IMR-90 (cell line): ENCODE results near the gene PHF19. TPM values are rescaled to one million over a fixed set of nuclear protein-coding genes. Genes with fewer than 3 reads are reported as not detected.

ENCODE experiments used
- ATAC-seq: fragments of 200-7000 bp; cut with Tn5 transposase; 2 replicates; pipeline ENCODE4 v1.9.1; 2020; ENCODE audit warnings: low read depth, mild to moderate bottlenecking, moderate library complexity
- BruUV-seq: library from RNA; stranded (reverse); fragments of 400-500 nt; replicated peaks from 2 replicates; lab custom pipeline; 2021; lab: Mats Ljungman, UMichigan
- CTCF ChIA-PET: fragments of 300-600 bp; formaldehyde crosslinking; extraction: SDS; loops from one replicate; lab custom pipeline; 2021; ENCODE audit warnings: antibody characterized with exemption; lab: Yijun Ruan, JAX
- POLR2A ChIA-PET: fragments of 300-600 bp; sonication (Branson Sonifier 250); formaldehyde crosslinking; loops from one replicate; lab custom pipeline; 2022; ENCODE audit warnings: antibody characterized with exemption; ENCODE audit not compliant: unreplicated experiment; lab: Charles Lee
- DNase-seq: peaks from one replicate; pipeline ENCODE4 v3.0.0; 2013
- H2AFZ ChIP-seq: replicated peaks from 2 replicates; pipeline ENCODE3; 2013; ENCODE audit warnings: low read length, mild to moderate bottlenecking; ENCODE audit not compliant: poor library complexity
- H2AK5ac ChIP-seq: 2 replicates; pipeline ENCODE4 v1.6.1; 2013; ENCODE audit warnings: low read depth, low read length, inconsistent platforms
- H2AK9ac ChIP-seq: replicated peaks from 2 replicates; pipeline ENCODE3; 2013; ENCODE audit warnings: mild to moderate bottlenecking, low read depth, low read length, moderate library complexity; ENCODE audit not compliant: poor library complexity
- H2BK120ac ChIP-seq: 2 replicates; pipeline ENCODE4 v1.6.1; 2013; ENCODE audit warnings: low read depth, low read length, inconsistent platforms
- H2BK15ac ChIP-seq: 3 replicates; pipeline ENCODE4 v1.6.1; 2013; ENCODE audit warnings: low read depth, low read length, inconsistent platforms
- H2BK20ac ChIP-seq: 2 replicates; pipeline ENCODE4 v1.6.1; 2013; ENCODE audit warnings: low read depth, mild to moderate bottlenecking, inconsistent platforms, low read length, moderate library complexity
- H2BK5ac ChIP-seq: 2 replicates; pipeline ENCODE4 v1.6.1; 2013; ENCODE audit warnings: mild to moderate bottlenecking, low read depth, low read length, inconsistent platforms; ENCODE audit not compliant: poor library complexity, severe bottlenecking
- H3K14ac ChIP-seq: replicated peaks from 2 replicates; pipeline ENCODE4 v1.6.1; 2013; ENCODE audit warnings: low read depth, low read length, inconsistent platforms
- H3K18ac ChIP-seq: 2 replicates; pipeline ENCODE4 v1.6.1; 2013; ENCODE audit warnings: low read depth, low read length, control low read depth
- H3K23ac ChIP-seq: 2 replicates; pipeline ENCODE4 v1.6.1; 2013; ENCODE audit warnings: low read depth, low read length, inconsistent platforms
- H3K27ac ChIP-seq: 2 replicates; pipeline ENCODE4 v1.5.1; 2013; ENCODE audit warnings: mild to moderate bottlenecking, control low read depth, low read length; ENCODE audit not compliant: insufficient read depth
- H3K27me3 ChIP-seq: 2 replicates; pipeline ENCODE4 v1.6.1; 2013; ENCODE audit warnings: low read length; ENCODE audit not compliant: control insufficient read depth, insufficient read depth
- H3K36me3 ChIP-seq: 2 replicates; pipeline ENCODE4 v1.6.1; 2013; ENCODE audit warnings: low read length, mixed read lengths; ENCODE audit not compliant: control insufficient read depth, insufficient read depth
- H3K4ac ChIP-seq: 2 replicates; pipeline ENCODE4 v1.6.1; 2013; ENCODE audit warnings: low read depth, low read length, inconsistent platforms
- H3K4me1 ChIP-seq: 2 replicates; pipeline ENCODE4 v1.6.1; 2013; ENCODE audit warnings: low read length, mixed read lengths; ENCODE audit not compliant: control insufficient read depth, insufficient read depth
- H3K4me2 ChIP-seq: 2 replicates; pipeline ENCODE4 v1.6.1; 2013; ENCODE audit warnings: low read depth, mild to moderate bottlenecking, control low read depth, low read length, moderate library complexity
- H3K4me3 ChIP-seq: 2 replicates; pipeline ENCODE4 v1.5.1; 2013; ENCODE audit warnings: low read depth, mild to moderate bottlenecking, control low read depth, low read length, moderate library complexity; ENCODE audit not compliant: insufficient read depth
- H3K56ac ChIP-seq: 2 replicates; pipeline ENCODE4 v1.6.1; 2013; ENCODE audit warnings: low read length, inconsistent platforms; ENCODE audit not compliant: insufficient read depth; ENCODE audit errors: extremely low read depth
- H3K79me1 ChIP-seq, 2 experiments: 2 replicates each; pipeline ENCODE4 v1.6.1; 2013; ENCODE audit warnings: low read length in 2 of 2, inconsistent platforms in 1 of 2, low read depth in 1 of 2
- H3K9ac ChIP-seq: 2 replicates; pipeline ENCODE4 v1.6.1; 2013; ENCODE audit warnings: low read depth, low read length, control low read depth
- H3K9me1 ChIP-seq: 2 replicates; pipeline ENCODE4 v1.6.1; 2013; ENCODE audit warnings: low read length, inconsistent platforms; ENCODE audit not compliant: insufficient read depth
- H3K9me3 ChIP-seq: 2 replicates; pipeline ENCODE4 v1.6.1; 2013; ENCODE audit warnings: low read length; ENCODE audit not compliant: control insufficient read depth, insufficient read depth
- H4K20me1 ChIP-seq: 2 replicates; pipeline ENCODE4 v1.6.1; 2013; ENCODE audit warnings: low read length, inconsistent platforms; ENCODE audit not compliant: insufficient read depth
- H4K5ac ChIP-seq: 2 replicates; pipeline ENCODE4 v1.6.1; 2013; ENCODE audit warnings: mild to moderate bottlenecking, low read depth, low read length, control low read depth
- H4K8ac ChIP-seq, 2 experiments: 2 replicates each; pipeline ENCODE4 v1.6.1; 2013; ENCODE audit warnings: low read depth in 2 of 2, low read length in 2 of 2, control low read depth in 1 of 2, inconsistent platforms in 1 of 2
- H4K91ac ChIP-seq: 2 replicates; pipeline ENCODE4 v1.6.1; 2013; ENCODE audit warnings: low read depth, low read length, inconsistent platforms; ENCODE audit not compliant: insufficient read depth
- BHLHE40 ChIP-seq: fragments of 150-350 bp; IDR thresholded peaks from 2 replicates; pipeline ENCODE4 v1.6.1; 2016; ENCODE audit warnings: mild to moderate bottlenecking, low read depth, low read length
- CEBPB ChIP-seq: IDR thresholded peaks from 2 replicates; pipeline ENCODE4 v1.6.1; 2012; ENCODE audit warnings: low read depth, low read length, improper control_type of control experiment
- CHD1 ChIP-seq: IDR thresholded peaks from 2 replicates; pipeline ENCODE4 v1.6.1; 2012; ENCODE audit warnings: low read depth, low read length, improper control_type of control experiment
- FOS ChIP-seq: fragments of 150-350 bp; IDR thresholded peaks from 2 replicates; pipeline ENCODE4 v1.6.1; 2016; ENCODE audit warnings: low read depth, low read length
- MAFK ChIP-seq: IDR thresholded peaks from 2 replicates; pipeline ENCODE4 v1.6.1; 2012; ENCODE audit warnings: low read depth, low read length, improper control_type of control experiment
- MAZ ChIP-seq: IDR thresholded peaks from 2 replicates; pipeline ENCODE4 v1.6.1; 2012; ENCODE audit warnings: low read depth, mild to moderate bottlenecking, low read length, improper control_type of control experiment, moderate library complexity, borderline replicate concordance
- MXI1 ChIP-seq: IDR thresholded peaks from 2 replicates; pipeline ENCODE4 v1.6.1; 2012; ENCODE audit warnings: low read depth, mild to moderate bottlenecking, low read length, moderate library complexity, borderline replicate concordance
- POLR2A ChIP-seq: IDR thresholded peaks from 2 replicates; pipeline ENCODE4 v1.6.1; 2012; ENCODE audit warnings: mild to moderate bottlenecking, low read depth, low read length
- RCOR1 ChIP-seq: IDR thresholded peaks from 2 replicates; pipeline ENCODE4 v1.6.1; 2012; ENCODE audit warnings: mild to moderate bottlenecking, low read length, improper control_type of control experiment; ENCODE audit not compliant: insufficient replicate concordance
- SMC3 ChIP-seq: fragments of 150-350 bp; IDR thresholded peaks from 2 replicates; pipeline ENCODE4 v1.6.1; 2016; ENCODE audit warnings: low read depth, mild to moderate bottlenecking, antibody characterized with exemption, low read length, moderate library complexity
- WGBS, 2 experiments: methylation state at CpG; one replicate each; pipeline versions ENCODE4 v1.1.5 to v1.1.7; 2013; ENCODE audit warnings: missing lambda C conversion rate in 2 of 2; ENCODE audit not compliant: insufficient read length in 1 of 2; ENCODE audit errors: extremely low coverage in 2 of 2; 5-methylcytosine and 5-hydroxymethylcytosine counted together
- dilution Hi-C: fragments of 300-500 bp; cut with HindIII; formaldehyde crosslinking; loops from one replicate; pipeline ENCODE4 v1.14.3; 2018; ENCODE audit warnings: low sequenced_read_pairs; ENCODE audit not compliant: unreplicated experiment
- in situ Hi-C: fragments of 300-500 bp; cut with MboI; formaldehyde crosslinking; loops from 3 replicates; pipeline ENCODE4 v1.14.3; 2019; ENCODE audit warnings: low sequenced_read_pairs, inconsistent platforms, mixed read lengths
- intact Hi-C: fragments of 100-400 bp; cut with micrococcal nuclease; formaldehyde crosslinking; loops from 2 replicates; pipeline ENCODE4 v1.10.0; 2022
- polyA plus RNA-seq, 3 experiments: library from polyadenylated mRNA; depleted of rRNA; stranded (reverse); fragments of >200 nt; gene quantifications; 2 replicates each; pipeline ENCODE4 v1.2.3, GENCODE V29; 2012; ENCODE audit warnings: low replicate concordance in 1 of 3
- total RNA-seq: library from RNA; depleted of rRNA; stranded (reverse); fragments of >200 nt; gene quantifications from 2 replicates; pipeline ENCODE4 v1.2.3, GENCODE V29; 2012
- TF ChIP-seq, protein P1 (sequence below): conservative IDR thresholded peaks from 2 replicates; pipeline ENCODE4 v1.5.1; 2012; ENCODE audit warnings: mild to moderate bottlenecking, low read depth, low read length, improper control_type of control experiment
- TF ChIP-seq, protein P2 (sequence below): fragments of 150-350 bp; IDR thresholded peaks from 2 replicates; pipeline ENCODE4 v1.6.1; 2017; ENCODE audit warnings: mild to moderate bottlenecking, antibody characterized with exemption, low read length, low read depth

The PHF19 gene
- total and polyA plus RNA-seq, 2 of the 4 experiments (the other 2 are of a cell fraction) = 37.6 to 55.6 TPM

DNA sequence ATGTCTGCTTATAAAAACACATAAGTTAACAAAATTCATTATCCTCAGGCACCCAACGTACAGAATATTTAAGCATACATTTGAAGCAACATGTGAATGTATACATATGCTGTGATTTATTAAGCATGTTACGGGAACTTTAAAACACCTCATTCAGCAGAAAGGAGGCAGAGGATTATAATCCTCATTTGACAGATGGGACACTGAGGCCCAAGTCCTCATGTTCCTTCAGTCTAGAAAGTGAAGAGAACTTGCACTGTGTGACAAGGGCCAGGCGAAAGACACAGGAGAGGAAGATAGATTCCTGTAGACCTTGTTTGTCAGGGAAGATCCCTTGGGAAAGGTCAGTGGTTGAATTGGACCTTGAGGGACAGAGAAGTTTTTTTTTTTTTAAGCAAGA is 26.7 kb downstream of the PHF19 start:
- H2BK5ac ChIP-seq = no peak overlapping the region
- no peaks in the 10 kb centered on the region for H4K20me1 ChIP-seq
- H3K4me2 ChIP-seq = no peak overlapping the region
- CTCF ChIA-PET = no interaction called here
- no peaks in the 10 kb centered on the region for H3K9me3 ChIP-seq
- no peak overlapping the region for H2AFZ ChIP-seq
- no peak overlapping the region for H2BK15ac ChIP-seq
- no peak overlapping the region for H2BK120ac ChIP-seq
- no peak overlapping the region for H3K9ac ChIP-seq
- H3K4me1 ChIP-seq = no peaks in the 10 kb centered on the region
- no peak overlapping the region for H3K27ac ChIP-seq
- no CpG with 5 or more reads among the region's 3 CpGs for WGBS, 2 experiments
- H2BK20ac ChIP-seq = no peak overlapping the region
- H3K79me1 ChIP-seq = peaks cover 0 to 7% of the 10 kb centered on the region in 2 experiments; a peak in 1 of 4 replicates
- POLR2A ChIA-PET = no interaction called here
- H4K8ac ChIP-seq = no peak overlapping the region
- no peak overlapping the region for H2AK5ac ChIP-seq
- no peak overlapping the region for H4K91ac ChIP-seq
- no peak overlapping the region for H3K4me3 ChIP-seq
- peaks cover 5% of the 10 kb centered on the region; the same call in 1 of the 2 replicates for H3K9me1 ChIP-seq
- H3K14ac ChIP-seq = no peak overlapping the region
- no peak overlapping the region for H3K4ac ChIP-seq
- dilution Hi-C loops = no loop called here
- intact Hi-C loops = no loop called here
- no peak overlapping the region for H3K56ac ChIP-seq
- BruUV-seq = no TSS peak
- H3K18ac ChIP-seq = no peak overlapping the region
- no peak overlapping the region for H4K5ac ChIP-seq
- ATAC-seq (no peak), DNase-seq (no peak)
- H3K36me3 ChIP-seq = peaks cover 2% of the 10 kb centered on the region
- no peak overlapping the region for H2AK9ac ChIP-seq
- in situ Hi-C loops = no loop called here
- no peaks in the 10 kb centered on the region for H3K27me3 ChIP-seq
- no peak for TF ChIP-seq MXI1
- no peak for TF ChIP-seq POLR2A
- TF ChIP-seq CEBPB = no peak
- TF ChIP-seq, protein P1, sequence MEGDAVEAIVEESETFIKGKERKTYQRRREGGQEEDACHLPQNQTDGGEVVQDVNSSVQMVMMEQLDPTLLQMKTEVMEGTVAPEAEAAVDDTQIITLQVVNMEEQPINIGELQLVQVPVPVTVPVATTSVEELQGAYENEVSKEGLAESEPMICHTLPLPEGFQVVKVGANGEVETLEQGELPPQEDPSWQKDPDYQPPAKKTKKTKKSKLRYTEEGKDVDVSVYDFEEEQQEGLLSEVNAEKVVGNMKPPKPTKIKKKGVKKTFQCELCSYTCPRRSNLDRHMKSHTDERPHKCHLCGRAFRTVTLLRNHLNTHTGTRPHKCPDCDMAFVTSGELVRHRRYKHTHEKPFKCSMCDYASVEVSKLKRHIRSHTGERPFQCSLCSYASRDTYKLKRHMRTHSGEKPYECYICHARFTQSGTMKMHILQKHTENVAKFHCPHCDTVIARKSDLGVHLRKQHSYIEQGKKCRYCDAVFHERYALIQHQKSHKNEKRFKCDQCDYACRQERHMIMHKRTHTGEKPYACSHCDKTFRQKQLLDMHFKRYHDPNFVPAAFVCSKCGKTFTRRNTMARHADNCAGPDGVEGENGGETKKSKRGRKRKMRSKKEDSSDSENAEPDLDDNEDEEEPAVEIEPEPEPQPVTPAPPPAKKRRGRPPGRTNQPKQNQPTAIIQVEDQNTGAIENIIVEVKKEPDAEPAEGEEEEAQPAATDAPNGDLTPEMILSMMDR = no peak
- no peak for TF ChIP-seq BHLHE40
- no peak for TF ChIP-seq RCOR1
- no peak for TF ChIP-seq SMC3
- no peak for TF ChIP-seq MAZ
- TF ChIP-seq FOS = no peak
- TF ChIP-seq, protein P2, sequence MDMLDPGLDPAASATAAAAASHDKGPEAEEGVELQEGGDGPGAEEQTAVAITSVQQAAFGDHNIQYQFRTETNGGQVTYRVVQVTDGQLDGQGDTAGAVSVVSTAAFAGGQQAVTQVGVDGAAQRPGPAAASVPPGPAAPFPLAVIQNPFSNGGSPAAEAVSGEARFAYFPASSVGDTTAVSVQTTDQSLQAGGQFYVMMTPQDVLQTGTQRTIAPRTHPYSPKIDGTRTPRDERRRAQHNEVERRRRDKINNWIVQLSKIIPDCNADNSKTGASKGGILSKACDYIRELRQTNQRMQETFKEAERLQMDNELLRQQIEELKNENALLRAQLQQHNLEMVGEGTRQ = no peak
- no peak for TF ChIP-seq MAFK
- TF ChIP-seq CHD1 = no peak
- no peak overlapping the region for H3K23ac ChIP-seq
